Measurements from ENCODE around the gene PIH1D1.

PIH1D1 gene

DNA sequence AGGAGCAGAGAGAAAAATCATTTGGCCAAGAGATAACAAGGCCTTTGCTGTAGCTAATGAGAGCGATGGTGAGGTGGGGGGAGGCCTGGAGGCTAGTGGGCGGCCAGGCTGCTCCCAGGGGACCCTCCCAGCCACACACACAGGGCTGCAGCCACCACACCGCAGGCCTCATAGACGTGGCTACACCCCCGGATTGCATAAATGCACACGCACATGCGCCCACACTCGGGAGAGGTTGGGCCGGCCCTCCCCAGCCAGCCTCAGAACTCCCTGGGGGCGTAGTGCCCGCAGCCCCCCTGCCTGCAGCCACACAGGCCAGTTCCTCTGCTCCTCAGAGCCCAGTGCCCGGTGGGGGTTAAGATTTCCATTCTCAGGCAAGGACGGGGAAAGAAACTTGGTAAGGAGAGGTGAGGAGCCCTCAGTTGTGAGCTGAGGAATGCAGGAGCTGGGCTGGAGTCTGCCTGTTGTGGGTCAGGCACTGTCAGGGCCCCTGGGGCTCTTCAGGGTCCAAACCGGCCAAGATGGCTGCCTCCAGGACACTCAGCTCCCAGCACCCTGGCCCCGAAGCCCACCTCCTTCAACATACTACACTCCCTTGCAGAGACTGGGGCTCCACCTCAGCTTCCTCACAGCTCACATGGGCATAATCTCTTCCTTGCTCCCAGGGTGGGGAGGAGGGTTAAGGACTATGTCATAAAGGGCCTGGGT, 36.4 kb downstream of the PIH1D1 start:
- DNase-seq: no peak

DNA sequence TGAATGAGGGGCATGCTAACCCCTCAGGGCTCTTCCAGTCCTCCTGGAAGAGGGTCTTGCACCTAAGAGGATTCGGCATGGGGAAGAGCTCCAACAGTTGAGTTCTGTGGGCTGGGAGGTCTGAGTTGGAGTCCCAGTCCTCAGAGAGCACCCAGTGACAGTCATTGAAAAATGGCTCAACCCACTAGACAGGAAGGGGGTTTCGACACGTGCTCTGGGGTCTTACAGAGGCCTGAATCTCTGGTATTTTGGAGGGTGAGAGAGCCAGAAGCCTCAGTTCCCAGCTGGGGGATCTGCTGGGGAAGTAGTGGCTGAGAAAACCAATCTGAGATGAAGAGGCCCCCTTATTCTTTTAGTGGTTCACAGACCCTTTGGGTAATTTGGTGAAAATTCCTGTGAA, 37.4 kb downstream of the PIH1D1 start:
- DNase-seq: no peak

DNA sequence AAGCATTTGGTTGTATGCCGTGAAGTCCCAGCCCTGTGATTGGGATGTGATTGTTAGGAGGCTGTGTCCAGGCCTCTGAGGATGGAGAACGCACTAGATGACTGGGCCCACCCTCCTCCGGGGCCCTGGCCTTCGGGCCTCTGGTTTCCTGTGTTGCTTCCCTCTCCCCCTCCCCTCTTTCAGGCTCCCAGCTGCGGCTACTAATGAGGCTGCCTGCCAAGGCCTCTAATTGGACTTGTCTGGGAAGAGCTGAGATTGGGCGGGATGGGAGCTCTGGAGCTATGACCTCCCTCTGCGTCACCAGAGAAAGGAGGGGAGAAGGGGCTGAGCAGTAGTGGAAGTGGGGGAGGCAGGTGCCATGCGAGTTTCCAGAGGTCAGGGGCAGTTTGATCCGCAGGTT, 38.3 kb downstream of the PIH1D1 start:
- DNase-seq: no peak

DNA sequence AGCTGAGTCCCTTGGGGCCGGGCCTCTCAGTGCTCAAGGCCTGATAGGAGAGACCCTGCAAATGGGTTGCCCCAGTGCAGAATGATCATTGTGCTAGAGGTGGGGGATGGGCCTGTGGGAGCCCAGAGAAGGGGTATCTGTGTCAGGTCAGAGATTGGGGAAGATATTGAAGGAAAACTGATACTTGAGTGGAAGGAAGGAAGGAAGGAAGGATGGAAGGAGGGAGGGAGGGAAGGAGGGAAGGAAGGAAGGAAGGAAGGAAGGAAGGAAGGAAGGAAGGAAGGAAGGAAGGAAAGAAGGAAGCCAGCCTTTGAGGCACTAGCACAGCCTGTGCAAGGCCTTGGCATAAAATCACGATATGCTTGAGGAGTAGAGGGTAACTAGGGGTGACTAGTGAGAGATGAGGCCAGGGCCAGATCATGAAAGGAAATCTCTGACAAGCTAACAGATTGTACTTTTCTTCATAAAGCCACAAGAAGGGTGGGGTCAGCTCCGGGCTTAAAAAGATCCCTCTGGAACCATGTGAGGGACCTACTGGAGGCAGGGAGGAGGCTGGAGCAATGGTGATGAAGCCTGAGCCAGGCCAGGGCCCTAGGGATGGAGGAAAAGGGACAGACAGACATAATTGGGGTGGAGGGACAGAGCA, 39.8 kb downstream of the PIH1D1 start:
- DNase-seq: no peak

DNA sequence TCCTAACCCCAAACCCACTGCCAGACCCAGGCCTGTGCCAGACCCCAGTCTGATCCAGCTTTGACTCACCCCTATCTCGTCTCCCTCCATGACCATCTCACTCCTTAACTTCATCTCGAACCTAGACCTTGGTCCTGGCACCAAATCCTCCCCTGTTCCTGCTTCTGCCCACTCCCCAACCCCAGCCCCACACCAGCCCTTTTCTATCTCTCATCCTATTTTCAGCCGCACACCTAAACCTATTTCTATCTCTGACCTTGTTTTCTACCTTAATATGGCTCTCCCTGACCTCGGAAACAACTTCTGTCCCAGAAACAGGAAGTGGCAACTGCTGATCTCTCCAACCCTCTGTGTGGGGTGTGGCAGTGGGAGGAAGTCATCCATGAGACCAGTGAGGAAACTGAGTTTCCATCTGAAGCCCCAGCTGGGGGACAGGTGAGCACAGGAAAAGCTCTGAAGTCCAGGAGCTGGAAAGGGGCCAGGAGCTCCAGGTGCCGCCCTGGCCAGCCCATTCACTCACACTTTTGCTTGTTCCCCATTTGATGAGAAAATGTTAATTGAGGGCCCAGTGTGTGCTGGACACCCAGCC, 42.1 kb downstream of the PIH1D1 start:
- DNase-seq: peak; percentile 37 to 45

DNA sequence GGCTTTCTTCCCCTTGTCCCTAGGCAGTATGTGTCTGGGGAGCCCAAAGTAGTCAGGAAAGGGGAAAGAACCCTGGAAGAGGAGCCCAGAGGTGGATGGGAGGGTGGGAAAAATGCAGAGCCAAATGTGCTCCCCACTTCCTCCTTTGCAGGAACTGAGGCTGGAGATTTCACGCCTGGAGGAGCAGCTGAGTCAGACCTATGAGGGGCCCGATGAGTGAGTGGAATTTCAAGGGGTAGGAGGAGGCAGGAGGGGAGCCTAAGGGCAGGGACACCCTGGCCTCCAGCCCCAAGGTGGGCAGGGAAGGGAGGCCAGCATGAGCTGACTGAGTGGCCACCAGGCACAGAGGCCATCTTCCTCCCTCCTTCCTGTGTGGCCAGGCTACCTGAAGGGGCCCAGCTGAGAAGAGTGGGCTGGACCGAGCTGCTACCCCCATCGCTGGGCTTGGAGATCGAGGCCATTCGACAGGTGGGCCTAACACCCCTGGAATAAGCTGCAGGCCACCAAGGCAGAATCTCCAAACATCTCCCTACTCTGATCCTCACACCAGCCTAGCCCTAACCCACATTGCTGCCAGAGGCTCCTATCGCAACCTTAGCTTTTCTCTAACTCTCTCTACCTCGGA, 42.7 kb downstream of the PIH1D1 start:
- no peak for DNase-seq

DNA sequence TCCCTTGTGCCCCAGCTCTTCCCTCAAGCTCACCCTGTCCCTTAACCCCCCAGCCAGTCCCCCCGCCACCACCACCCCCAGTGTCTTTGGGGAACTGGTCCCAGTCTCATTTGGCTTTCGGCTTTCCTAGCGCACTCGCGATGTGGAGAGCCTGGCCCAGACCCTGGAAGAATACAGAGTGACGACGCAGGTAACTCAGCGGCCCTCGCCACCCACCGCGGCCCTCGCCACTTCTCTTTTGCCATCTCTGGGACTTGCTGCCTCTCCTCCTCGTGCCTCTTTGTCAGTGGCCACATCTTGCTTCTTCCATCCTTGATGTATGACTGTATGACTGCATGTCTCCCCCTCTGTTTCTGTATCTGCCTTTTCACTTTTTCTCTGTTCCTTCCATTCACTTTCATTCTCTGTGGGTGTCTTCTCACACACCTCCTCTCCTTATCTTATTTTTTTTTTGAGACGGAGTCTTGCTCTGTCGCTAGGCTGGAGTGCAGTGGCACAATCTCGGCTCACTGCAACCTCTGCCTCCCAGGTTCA, 44.1 kb downstream of the PIH1D1 start:
- DNase-seq: no peak

DNA sequence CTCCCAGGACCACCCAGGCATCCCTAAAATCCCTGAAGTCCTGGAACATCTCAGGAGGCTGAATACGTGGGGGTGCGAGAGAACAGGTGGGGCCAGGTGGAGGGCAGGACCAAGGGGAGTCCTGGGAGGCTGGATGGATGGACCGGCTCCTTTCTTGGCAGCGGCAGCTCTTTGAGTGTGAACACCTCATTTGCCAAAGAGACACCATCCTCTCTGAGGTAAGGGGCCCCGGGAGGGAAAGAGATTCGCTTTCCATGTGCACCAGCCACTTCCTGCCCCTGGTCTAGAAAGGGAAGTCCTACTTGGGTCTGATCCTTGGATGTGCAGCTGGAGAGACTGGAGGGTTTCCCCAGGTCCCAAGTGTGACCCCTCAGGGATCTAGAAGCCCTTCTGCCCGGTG, 44.5 kb downstream of the PIH1D1 start:
- DNase-seq: no peak

DNA sequence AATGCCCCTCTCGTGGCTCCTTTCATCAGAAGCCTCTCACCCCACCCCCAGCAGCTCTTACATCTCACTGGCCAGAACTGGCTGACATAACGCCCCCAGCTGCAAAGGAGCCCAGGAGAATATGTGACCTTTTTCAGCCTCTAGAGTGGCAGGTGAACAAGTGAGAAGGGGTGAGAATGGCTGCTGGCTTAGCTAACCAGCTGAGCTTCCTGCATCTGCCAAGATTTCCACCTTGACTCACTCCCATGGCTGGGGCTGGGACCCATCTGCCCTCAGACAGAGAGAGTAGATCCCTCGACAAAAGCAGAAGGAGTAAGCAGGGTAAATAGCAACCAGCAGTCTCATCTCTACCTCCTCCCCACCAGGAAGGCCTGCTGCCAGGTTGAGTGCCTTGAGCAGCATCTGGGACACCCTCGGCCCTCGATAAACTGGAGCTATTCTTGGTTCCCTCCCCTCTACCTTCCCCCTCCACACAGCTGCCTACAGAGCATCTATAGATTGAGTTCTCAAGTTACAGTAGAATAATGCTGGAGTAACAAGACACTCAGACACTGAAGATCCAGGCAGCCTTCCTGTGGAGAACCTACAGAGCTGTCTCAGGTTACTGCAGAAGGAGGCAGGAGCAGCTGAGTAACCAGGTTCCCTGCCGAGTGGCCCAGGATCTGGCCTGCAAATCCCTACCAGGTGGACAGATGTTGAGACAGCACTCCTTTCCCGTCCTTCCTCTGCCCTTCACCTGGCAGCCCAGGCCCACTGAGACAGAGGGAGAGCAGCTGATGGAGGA, 48.0 kb downstream of the PIH1D1 start:
- DNase-seq: no peak

DNA sequence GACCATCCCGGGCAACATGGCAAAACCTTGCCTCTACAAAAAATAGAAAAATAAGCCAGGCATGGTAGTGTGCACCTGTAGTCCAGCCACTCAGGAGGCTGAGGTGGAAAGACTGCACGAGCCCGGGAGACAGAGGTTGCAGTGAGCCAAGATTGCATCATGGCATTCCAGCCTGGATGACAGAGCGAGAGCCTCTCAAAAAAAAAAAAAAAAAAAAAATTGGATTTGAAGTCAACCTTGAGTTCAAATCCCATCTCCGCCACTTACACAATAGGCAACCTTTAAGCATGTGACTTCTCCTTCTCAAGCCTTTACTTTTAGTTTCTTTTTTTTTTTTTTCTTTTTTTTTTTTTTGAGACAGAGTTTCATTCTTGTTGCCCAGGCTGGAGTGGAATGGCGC, 51.6 kb downstream of the PIH1D1 start:
- no peak for DNase-seq

DNA sequence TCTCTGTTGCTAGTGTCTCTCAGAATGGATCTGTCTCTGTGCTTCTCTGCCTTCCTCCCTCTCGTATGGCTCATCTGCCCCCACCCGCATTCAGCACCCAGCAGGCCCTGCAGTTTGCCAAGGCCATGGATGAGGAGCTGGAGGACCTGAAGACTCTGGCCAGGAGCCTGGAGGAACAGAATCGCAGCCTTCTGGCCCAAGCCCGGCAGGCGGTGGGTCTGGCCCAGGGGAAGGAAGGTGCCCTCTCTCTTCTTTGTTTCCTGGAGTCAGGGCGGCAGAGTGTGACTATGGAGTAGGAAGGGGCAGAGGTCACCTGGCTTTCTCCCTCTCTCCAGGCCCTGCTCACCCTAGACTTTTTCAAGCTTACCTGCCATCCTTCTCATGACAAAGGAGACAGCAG, 52.7 kb downstream of the PIH1D1 start:
- no peak for DNase-seq

DNA sequence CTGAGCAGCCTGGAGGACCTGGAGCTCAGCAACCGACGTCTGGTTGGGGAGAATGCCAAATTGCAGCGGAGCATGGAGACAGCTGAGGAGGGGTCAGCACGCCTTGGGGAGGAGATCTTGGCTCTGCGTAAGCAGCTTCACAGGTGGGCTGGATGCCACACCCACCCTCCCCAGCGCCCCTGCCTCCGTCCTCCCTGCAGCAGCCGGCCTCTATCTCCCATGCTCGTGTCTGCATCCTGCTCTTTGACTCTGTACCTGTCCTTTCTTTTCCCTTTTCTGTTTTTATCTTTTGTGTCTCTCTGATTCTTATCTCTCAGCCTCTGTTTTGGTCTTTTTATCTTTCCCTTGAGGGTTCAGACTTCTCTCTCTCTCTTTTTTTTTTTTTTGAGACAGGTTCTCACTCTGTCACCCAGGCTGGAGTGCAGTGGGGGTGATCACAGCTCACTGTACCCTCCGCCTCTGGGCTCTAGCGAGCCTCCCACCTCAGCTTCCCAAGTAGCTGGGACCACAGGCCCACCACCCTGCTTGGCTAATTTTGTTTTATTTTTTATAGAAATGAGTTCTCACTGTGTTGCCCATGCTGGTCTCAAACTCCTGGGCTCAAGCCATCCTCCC, 53.5 kb downstream of the PIH1D1 start:
- no peak for DNase-seq

DNA sequence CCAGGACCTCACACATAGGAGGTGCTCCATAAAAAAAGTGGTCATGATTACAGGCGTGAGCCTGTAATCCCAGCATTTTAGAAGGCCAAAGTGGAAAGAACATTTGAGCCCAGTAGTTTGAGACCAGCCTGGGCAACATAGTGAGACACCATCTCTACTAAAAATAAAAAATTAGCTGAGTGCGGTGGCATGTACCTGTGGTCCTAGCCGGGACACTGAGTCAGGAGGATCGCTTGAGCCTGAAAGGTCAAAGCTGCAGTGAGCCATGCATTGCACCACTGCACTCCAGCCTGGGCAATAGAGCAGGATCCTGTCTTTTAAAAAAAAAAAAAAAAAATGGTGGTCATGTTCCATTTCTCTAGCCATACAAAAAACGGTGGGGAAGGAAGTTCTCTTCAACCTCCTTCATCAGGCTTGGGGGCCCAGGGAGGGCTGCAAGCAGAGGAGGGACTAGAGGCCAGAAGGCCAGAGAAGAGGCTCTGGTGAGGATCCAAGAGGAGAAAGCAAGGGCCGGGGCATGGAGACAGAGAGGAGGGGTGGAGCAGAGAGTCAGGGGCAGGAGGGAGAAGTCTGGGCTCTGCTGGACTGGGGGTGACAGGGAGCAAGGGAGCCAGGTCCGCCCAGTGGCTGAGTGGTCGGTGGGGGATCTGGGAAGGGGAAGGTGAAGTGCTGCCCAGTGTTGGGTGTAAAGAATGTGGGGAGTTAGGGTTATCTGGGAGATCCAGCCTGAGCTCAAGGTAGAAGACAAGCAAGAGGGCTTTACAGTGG, 54.7 kb downstream of the PIH1D1 start:
- DNase-seq: no peak
